ENCODE measurements around the gene IBA57. TPM values are rescaled to one million over a fixed set of nuclear protein-coding genes. Genes with fewer than 3 reads are reported as not detected.

IBA57 gene
- polyA plus RNA-seq, 12 donors: 3.6 to 9.5 (median 4.2) TPM; not detected in 1

DNA sequence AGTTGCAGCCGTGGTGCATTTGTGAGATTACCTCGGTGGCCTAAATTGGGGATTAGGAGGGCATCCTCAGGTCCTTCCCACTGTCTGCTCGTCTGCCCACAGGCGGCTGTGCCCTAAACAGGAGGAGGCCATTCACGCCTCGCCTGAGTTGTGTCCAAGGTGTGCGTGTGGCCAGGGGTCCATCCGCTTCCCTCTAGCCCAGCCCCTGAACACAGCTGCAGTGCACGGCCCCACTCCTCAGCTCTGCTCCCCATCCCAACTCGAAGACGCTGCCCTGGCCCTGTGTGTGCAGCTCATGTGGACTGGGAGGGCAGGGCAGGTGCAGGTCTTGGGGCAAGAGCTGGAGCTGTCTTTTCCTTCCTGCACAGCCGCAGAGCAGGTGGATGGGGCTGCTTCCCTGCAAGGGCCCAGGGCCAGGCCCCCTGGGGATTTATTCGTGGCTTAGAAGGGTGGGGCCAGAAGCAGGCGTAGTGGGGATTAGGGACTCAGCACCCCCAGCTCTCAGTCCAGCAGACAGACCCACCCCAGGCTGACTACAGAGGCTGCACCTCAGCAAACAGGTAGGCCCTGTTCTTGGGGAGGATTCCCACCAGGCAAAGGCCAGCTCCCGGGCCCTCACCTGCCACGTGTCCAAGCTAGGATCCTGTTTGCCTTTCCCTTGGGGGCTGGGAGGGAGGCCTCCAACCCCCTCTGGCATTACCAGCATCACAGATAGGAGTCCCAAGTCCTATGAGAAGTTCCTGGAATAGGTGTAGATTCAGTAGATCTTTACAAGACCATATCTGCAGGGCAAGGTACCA lies 21.2 kb upstream of the IBA57 start:
- no peak for DNase-seq

DNA sequence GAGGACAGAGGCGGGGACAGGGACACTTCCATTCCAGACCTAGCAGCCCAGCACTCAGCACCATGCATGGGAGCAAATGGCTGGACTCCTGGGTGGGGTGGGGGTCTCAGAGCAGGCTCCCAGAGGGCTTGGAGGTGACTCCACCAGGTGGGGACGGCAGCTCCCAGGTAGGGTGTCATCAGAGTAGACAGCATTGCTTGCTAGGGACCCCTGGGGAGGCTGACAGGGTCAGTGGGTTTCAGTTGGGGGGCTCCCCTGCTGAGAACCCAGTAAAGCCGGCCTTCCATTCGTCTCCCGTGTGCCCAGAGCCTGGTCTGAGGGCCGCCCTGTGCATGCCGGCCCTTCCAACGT lies 20.6 kb upstream of the IBA57 start:
- DNase-seq: no peak

DNA sequence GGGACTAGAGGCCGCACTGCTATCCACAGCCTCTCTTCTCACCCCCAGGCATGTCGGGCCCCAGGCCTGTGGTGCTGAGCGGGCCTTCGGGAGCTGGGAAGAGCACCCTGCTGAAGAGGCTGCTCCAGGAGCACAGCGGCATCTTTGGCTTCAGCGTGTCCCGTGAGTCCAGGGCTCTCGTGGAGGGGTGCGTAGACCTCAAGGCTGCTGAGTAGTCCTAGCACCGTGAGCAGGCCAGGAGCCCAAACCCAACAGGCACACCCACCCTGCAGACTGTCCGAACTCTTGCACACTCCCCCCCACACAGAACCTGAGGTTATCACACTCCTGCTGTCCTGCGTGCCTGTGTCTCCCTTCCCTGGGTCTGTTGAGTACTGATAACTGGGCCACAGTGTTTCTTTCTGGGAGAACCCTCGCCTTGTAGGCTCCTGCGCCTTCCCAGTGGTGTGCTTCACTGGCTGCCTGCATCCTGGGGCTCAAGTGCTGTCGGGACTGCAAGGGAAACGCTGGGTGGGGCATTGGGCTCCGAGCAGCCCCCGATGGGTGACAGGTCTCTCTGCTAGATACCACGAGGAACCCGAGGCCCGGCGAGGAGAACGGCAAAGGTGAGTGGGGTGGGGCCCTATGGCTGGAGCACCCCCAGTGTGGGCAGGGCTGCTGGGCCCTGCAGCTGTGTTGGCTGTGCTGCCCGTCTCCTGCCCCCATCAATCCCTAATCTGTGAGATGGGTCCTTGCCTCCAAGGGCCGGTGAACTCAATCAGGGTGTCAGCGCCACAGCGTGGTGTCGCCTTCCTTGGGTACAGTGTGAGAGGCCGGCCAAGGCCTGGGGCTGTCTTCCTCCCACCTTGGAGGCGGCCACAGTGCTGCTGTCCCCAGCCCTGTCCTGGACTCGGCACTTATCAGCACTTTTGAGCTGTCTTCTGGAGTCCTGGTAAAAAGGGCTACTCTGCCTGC lies 19.9 kb upstream of the IBA57 start:
- DNase-seq: no peak

DNA sequence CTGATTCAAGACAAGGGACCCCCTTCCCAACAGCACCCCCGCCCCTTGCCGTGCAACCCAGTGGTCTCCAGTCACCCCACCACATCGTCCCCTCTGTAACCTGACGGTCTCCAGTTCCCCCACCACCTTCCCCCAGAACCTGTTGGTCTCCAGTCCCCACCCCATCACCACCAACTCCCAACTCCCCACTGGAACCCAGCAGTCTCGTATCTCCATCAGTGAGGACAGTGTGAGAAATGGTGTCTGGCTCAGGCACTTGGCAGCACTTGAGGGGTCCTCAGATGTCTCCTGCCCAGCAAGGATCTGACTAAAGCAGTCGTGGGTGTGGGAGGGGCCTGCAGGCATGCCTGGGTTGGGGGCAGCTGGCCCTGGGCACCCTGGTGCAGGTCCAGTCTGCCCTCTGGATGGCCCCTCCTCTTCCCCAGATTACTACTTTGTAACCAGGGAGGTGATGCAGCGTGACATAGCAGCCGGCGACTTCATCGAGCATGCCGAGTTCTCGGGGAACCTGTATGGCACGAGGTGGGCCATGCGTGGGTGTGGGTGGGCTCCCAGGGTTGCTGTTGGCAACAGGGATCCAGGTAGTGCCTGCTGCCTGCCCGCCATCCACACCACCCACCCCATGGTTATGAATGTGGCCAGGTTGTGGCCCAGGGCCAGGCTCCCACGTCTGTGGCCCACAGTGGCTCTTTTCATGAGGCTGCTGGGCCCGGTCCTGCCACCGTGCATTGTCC lies 19.0 kb upstream of the IBA57 start:
- no peak for DNase-seq

DNA sequence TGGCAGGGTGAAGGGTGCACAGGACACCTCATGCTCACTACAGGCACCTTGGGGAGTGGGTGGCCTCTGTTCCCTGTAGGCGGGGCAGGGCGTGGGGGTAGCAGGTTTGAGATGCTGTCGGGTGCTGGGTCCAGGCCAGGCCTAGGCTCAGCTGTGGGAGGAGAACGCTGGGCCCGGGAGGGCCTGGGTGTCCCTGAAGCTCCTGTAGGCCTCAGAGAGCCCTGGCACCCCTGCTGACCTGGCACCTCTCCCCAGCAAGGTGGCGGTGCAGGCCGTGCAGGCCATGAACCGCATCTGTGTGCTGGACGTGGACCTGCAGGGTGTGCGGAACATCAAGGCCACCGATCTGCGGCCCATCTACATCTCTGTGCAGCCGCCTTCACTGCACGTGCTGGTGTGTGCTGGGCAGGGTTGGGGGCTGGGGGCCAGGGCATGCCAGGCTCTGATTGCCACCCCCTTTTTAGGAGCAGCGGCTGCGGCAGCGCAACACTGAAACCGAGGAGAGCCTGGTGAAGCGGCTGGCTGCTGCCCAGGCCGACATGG lies 18.4 kb upstream of the IBA57 start:
- DNase-seq: no peak

DNA sequence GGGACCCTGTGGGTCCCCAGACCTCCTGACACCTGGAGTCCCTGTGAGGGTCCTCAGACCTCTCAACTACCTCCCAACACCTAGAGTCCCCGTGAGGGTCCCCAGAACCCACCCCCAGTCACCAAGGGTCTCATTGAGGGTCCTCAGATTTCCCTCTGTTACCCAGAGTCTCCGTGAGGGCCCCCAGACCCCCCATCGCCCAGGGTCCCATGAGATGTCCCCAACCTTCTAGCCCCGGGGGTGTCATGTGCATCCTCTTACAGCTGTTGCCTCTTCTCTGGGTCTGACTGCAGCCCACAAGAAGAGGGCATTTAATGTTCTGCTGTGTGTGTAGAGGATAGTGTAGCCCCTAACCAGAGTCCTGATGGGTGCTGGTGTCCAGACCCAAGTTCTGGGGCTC lies 17.8 kb upstream of the IBA57 start:
- no peak for DNase-seq

DNA sequence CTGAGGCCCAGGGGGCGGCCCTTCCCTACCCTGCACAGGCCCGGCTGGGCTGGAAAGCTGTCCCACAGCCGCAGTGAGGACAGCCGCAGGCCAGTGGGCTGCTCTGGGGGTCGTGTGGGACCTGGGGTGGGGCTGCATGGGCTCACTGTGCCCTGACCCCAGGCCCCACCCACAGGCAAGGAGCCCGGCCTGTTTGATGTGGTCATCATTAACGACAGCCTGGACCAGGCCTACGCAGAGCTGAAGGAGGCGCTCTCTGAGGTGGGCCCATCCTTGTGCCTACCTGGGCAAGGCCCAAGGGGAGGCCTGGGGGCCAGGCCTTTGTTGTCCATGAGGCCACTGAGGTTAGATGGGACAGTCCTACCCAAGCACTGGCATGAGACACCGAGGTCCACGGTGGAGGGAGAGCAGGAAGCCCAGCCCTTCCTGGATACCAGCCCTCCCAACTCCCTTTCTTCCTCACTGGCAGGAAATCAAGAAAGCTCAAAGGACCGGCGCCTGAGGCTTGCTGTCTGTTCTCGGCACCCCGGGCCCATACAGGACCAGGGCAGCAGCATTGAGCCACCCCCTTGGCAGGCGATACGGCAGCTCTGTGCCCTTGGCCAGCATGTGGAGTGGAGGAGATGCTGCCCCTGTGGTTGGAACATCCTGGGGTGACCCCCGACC lies 17.3 kb upstream of the IBA57 start:
- DNase-seq: no peak

DNA sequence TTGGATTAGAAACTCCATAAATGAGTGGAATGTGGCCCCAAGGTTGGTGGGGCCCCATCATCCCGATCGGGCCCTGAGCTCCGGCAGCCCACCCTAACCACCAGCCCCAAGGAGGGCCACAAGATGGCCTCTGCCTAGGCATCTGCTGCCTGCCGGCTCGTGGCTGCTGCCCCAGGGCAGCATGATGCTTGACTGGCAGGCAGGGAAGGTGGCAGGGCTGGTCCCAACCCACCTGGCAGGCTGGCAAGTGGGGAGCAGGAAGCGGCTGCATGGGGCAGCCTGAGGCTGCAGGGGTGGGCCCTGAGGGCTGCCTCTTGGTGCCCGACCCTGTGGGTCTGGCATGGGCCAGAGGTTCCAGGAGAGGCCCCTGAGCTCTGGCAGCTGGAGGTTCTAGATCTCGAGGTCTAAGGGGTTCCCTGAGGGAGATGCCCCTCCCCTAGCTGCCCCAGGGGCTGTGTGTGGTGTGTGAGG lies 16.6 kb upstream of the IBA57 start:
- no peak for DNase-seq

DNA sequence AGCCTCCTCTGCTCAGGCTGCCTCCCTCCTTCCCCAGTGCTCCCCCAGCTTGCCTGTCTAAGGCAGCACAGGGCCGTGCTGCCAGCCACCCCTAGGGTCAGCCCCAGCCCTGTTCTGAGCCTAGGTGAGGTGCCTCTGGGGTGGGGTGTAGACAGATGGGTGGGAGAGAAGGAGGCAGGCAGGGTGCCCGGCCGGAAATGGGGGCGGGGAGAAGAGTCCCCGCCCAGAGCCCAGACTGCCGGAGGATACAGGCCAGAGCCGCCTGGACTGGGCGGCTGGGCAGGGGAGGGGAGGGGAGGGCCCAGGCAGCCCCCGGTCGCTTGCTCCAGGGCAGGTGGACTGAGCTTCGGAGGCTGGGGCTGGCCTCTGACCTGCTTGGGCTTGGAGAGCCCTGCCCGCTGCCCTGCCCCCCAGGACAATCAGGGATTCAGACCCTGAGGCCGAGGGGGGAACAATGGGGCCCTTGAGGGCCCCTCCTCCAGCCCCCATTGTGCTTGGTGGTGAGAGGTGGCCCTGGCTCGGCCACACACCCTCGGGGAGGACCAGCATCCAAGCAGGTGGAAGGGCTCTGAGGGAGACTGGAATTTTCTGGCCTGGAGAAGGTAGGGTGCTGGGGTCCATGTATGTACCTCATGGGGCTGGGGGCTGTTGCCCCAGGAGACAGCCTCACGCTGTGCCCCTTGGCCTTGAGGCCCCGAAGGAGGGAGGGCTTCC lies 16.0 kb upstream of the IBA57 start, which contains the start of gene GJC2:
GJC2 (plus strand) TSS at position 525 of the 714 bp plus-strand sequence. CDS start 7,829 bp downstream, outside the sequence.
- DNase-seq: no peak

DNA sequence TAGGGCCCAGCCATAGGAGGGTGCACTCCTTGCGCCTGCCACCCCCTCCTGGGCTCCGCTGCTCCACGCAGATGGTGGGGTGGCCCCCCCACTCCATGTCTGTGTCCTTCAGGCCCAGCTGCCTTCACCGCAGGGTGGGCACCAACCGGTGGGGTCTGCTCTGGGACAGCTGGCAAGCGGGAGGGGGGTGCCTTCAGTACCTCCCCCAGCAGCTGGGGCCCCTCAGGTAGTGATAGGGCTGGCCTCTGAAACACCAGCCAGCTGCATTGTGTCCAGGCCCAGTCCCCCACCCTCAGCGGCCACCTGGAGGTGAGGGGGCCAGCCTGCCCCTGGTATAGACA lies 15.5 kb upstream of the IBA57 start:
- no peak for DNase-seq

DNA sequence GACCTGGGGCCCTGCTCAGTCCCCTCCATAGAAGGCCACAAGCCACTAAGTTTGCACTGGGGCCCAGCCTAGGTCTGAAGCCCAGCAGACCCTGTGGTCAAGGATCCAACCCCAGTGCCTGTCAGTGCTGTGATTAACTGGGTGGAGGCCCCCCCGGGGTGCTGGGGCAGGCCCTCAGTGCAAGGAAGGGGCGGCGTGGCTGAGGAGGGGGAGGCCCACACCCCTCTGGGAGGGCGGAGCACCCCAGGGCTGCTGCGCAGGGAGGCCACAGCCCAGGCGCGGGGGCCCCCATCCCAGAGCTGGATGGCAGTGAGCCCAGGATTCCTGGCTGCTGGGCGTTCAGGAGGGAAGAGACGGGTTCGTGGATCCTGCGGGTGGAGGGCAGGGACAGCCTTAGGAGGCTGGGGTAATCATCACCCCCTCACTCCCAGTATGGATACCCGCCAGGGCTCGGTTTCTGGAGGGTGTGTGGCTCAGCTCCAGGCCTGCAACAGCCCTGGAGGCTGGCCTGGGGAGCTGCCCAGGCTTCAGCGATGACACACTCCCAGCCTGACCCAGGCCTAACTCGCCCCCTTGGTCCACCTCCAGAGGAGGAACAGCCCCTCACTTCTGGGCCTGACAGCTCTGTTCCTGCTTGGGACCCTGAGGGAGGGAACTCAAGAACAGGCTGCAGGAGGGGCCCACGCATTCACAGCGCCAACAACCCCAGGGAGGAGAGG lies 15.0 kb upstream of the IBA57 start:
- DNase-seq: peak; percentile 75

DNA sequence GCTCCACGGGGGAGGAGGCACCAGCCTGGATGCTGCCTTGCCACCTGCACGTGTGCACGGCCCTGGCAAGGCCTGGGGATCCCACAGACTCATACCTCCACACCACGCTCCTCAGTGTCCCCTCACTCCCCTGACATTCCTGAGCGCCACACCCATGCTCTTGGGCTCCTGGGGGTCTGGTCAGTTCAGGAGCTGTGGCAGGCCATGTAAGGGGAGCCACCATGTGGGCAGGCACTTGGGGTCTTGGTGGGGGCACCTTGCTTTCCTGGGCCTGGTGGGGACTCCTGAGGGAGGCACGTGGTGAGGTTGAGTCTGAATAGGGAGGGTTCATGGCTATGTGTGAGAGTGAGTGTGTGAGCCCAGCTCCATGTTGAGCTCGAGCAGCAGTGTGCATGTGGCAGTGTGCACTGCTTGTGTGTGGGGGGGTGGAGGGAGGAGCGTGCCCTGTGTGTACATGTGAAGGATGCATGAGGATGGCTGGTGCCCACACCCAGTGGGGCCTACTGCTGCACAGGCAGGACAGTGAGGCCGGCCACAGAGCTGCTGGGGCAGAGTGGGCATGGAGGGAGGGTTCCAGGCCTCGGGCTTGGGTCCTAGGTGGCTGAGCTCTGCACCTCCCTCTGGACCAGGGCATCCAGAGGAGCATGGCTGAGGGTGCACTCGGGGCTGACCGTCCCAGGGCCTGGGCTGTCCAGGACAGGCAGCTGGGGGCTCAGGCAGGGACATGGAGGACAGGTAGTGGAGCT lies 14.3 kb upstream of the IBA57 start:
- DNase-seq: no peak

DNA sequence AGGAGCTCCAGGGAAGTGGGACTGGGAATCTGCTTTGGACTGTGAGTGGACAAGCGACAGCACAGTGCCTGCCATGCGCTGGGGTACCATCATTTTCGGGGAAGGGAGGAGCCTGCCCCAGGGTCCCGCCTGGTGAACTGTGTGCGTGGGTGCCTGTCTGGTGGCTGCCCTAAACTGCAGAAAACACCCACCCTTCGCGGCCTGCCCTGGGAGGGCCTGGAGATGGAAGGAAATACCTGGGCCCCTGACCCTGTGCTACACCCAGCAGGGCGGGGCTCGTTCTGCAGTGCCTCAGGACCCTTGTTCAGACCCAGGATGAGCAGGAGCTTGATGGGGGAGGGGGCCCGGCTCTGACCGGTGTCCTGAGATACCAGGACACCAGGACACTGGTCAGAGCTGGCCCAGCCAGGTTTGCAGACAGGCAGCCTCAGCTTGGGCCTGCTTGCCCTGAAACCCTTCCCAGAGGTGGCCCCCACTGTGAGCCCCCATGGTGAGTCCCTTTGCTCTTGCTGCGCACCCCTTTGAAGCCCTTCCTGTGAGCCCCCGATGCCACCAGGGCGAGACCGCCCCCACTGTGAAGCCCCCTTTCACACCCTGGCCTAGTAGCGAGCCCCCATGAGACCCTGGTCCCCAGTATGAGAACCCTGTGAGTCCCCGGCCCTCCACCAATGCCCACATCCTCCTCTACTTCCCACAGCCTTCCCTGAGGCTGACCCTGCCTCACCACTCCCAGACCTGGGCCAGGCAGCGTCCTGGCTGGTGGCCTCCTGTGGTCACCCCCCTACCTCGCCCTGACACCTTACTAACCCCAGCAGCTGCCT lies 13.3 kb upstream of the IBA57 start:
- no peak for DNase-seq

DNA sequence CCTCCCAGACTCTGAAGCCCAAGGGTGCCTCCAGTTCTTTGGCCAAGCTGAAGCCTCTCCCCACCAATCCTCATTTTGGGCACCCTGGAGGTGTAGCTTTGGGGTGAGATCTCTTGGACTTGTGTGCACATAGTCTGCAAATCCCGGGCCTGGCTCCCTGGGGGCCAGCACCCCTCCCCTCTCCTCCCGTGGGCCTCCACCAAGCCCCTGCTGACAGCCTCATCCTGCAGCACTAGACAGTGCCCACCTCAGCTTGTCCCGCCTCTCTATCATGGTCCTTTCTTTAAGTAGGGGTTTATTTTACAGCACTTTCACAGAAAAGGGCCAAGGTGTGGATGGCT lies 12.7 kb upstream of the IBA57 start:
- no peak for DNase-seq

DNA sequence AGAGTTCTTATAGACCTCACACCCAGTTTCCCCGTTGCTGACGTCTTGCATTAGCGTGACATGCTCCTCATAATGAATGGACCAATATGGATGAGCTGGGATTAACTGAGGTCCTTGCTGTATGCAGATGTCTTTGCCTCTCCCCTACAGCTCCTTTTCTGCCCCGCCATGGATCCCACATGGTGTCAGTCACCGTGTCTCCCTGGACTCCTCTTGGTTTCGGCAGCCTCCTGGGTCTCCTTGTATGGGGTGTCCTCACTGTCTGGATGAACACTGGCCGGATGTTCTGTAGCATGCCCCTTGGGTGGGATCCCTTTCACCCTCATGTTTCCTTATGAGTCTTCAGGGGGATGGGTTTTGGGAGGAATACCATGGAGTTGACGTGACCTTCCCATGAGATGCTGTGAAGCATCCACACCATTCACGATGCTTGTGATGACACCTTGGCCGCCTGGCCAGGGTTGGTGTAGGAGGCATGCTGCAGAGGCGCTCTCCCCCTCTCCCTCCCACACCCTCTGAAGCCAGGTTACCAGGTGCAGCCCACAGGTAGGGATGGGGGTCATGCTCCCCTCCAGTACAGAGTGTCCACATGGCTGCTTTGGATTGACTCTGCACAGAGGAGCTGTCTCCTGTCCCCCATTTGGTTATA lies 11.5 kb upstream of the IBA57 start:
- DNase-seq: no peak

DNA sequence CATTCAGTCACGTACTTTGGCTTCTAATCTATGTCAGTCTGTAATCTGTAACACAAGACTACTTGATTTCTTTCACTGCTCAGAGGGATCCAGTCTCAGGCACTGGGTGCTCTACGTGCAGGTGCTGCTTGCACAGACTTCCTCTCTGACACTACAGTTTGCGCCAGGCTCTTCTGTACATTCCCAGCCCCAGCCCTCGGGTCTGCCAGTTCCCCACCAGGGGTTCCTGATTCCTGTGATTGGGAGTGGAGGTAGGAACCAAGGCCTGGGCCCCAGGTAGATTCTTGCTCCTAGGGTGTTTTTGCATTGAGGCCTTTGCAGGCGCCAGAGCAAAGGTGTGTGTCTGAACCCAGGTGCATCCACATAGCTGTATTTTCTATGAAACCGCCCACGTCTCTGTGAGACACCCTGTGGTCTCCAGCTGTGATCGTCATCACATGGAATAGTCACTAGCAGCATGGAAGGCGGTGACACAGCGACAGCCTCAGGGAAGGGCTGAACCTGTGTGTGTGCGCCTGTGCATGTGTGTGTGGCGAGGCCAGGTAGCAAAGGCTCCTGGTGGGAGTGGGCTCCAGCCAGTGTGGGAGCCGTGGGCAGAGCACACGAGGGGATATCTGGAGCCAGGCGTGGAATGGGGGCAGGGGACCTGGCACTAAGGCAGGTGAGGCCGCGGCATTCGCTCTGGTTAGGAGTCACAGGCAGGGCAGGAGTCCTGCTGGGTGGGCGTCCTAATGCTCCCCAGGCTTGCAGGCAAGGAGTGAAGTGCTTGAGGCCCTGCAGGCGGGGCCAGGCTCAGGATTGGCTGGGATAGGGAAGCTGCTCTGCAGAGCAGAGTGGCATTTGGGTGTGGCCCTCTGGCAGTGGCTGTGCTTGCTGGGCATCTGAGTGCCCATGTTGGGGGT lies 10.7 kb upstream of the IBA57 start:
- DNase-seq: no peak

Data from muscle of arm (tissue), 12 donors.